Thyroid gland (tissue), 4 donors: Measurements from ENCODE around the gene IGFBP5.

Experiments
- POLR2A ChIP-seq, 2 donors: fragments of 450-650 bp; IDR thresholded peaks; one replicate each; pipeline ENCODE4 v1.6.1; 2017; ENCODE audit warnings: antibody characterized with exemption in 2 of 2, mild to moderate bottlenecking in 2 of 2, moderate library complexity in 1 of 2
- TF ChIP-seq, protein P1 (sequence below), 6 experiments: fragments of 200-600 bp in 3 of 6; fragments of 450-650 bp in 3 of 6; sonication (generic) in 3 of 6; IDR thresholded peaks; one replicate each; pipeline ENCODE4 v1.5.1; 2016 to 2019; ENCODE audit warnings: antibody characterized with exemption in 6 of 6, mild to moderate bottlenecking in 2 of 6, inconsistent platforms in 1 of 6, moderate library complexity in 1 of 6

DNA sequence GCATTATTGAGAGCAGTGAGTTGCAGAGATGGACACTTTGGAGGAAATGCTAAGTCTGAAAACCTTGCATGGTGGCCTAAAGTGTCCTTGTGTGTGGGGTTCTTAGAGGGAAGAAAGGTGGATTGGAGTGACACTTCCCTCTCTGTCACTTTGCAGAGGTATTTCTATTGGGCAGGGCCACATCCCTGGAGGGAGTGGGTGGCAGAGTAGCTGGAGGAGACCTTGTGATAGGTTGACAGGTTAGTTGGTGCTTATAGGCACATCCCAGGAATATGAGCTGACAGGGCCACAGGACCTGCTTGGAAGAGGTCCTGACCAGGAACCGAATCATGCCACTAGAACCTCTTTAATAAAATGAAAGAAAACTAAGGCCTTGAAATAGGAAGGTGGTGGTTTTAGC, 972 bp upstream of the IGFBP5 start:
- TF ChIP-seq, protein P1, sequence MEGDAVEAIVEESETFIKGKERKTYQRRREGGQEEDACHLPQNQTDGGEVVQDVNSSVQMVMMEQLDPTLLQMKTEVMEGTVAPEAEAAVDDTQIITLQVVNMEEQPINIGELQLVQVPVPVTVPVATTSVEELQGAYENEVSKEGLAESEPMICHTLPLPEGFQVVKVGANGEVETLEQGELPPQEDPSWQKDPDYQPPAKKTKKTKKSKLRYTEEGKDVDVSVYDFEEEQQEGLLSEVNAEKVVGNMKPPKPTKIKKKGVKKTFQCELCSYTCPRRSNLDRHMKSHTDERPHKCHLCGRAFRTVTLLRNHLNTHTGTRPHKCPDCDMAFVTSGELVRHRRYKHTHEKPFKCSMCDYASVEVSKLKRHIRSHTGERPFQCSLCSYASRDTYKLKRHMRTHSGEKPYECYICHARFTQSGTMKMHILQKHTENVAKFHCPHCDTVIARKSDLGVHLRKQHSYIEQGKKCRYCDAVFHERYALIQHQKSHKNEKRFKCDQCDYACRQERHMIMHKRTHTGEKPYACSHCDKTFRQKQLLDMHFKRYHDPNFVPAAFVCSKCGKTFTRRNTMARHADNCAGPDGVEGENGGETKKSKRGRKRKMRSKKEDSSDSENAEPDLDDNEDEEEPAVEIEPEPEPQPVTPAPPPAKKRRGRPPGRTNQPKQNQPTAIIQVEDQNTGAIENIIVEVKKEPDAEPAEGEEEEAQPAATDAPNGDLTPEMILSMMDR (IDR thresholded peaks at IDR 0.05): no peak
- TF ChIP-seq POLR2A (IDR thresholded peaks at IDR 0.05): no peak
